DOHH2 (cell line): ENCODE results near the gene RDH8.

Experiments used
- H3F3A ChIP-seq: fragments of 200-600 bp; sonication (generic), shearing (Covaris generic); 2 replicates; pipeline ENCODE4 v1.6.0; 2016; ENCODE audit warnings: antibody characterized with exemption, mild to moderate bottlenecking; ENCODE audit not compliant: control insufficient read depth, insufficient read depth
- H3K27ac ChIP-seq: fragments of 200-600 bp; sonication (generic); 2 replicates; pipeline ENCODE4 v1.5.1; 2014; ENCODE audit warnings: low read depth, mild to moderate bottlenecking, low read length, moderate library complexity
- H3K27me3 ChIP-seq: fragments of 200-600 bp; sonication (generic); 2 replicates; pipeline ENCODE4 v1.6.1; 2014; ENCODE audit warnings: mild to moderate bottlenecking, low read length, mixed read lengths; ENCODE audit not compliant: control insufficient read depth
- H3K36me3 ChIP-seq: fragments of 200-600 bp; sonication (generic); 2 replicates; pipeline ENCODE4 v1.6.1; 2014; ENCODE audit warnings: mild to moderate bottlenecking, low read length, moderate library complexity, mixed read lengths; ENCODE audit not compliant: control insufficient read depth
- H3K4me1 ChIP-seq: fragments of 200-600 bp; sonication (generic); 2 replicates; pipeline ENCODE4 v1.6.1; 2014; ENCODE audit warnings: mild to moderate bottlenecking, low read length, mixed read lengths; ENCODE audit not compliant: control insufficient read depth
- H3K4me2 ChIP-seq: fragments of 200-600 bp; sonication (generic); 2 replicates; pipeline ENCODE4 v1.6.0; 2014; ENCODE audit warnings: mild to moderate bottlenecking, low read length, moderate library complexity
- H3K4me3 ChIP-seq: fragments of 200-600 bp; sonication (generic); 2 replicates; pipeline ENCODE4 v1.5.1; 2014; ENCODE audit warnings: mild to moderate bottlenecking, low read length, mixed read lengths
- H3K79me2 ChIP-seq: fragments of 200-600 bp; sonication (generic); 2 replicates; pipeline ENCODE4 v1.6.1; 2014; ENCODE audit warnings: mild to moderate bottlenecking, low read length, mixed read lengths; ENCODE audit not compliant: control insufficient read depth
- H3K9me2 ChIP-seq: fragments of 200-600 bp; sonication (generic); replicated peaks from 2 replicates; pipeline ENCODE4 v1.6.1; 2014; ENCODE audit warnings: mild to moderate bottlenecking, low read length, mixed read lengths; ENCODE audit not compliant: control insufficient read depth
- H3K9me3 ChIP-seq: fragments of 200-600 bp; sonication (generic); 2 replicates; pipeline ENCODE4 v1.6.1; 2014; ENCODE audit warnings: antibody characterized with exemption, low read length, mixed read lengths; ENCODE audit not compliant: control insufficient read depth, insufficient read depth
- H4K20me1 ChIP-seq: fragments of 200-600 bp; sonication (generic); 2 replicates; pipeline ENCODE4 v1.6.0; 2014; ENCODE audit warnings: low read depth, mild to moderate bottlenecking, antibody characterized with exemption, low read length, moderate library complexity; ENCODE audit not compliant: control insufficient read depth, insufficient read depth
- CTCF ChIP-seq: fragments of 200-600 bp; sonication (generic); IDR thresholded peaks from one replicate; pipeline ENCODE4 v1.5.1; 2014; ENCODE audit warnings: antibody characterized with exemption, mild to moderate bottlenecking, low read depth, low read length; ENCODE audit not compliant: poor library complexity, severe bottlenecking
- EZH2phosphoT487 ChIP-seq: fragments of 200-600 bp; sonication (generic); IDR thresholded peaks from 2 replicates; pipeline ENCODE4 v1.6.1; 2017; ENCODE audit warnings: borderline replicate concordance, mild to moderate bottlenecking, antibody characterized with exemption, low read length, moderate library complexity, mixed read lengths

Gene RDH8

GRCh38 chr19:9970481-9970880 lies 42.8 kb upstream of the RDH8 start:
- no peaks in the 10 kb centered on the region for H4K20me1 ChIP-seq
- no peak overlapping the region for H3K27ac ChIP-seq
- no peak overlapping the region for H3K4me2 ChIP-seq
- H3K79me2 ChIP-seq: no peaks in the 10 kb centered on the region
- no peak for TF ChIP-seq EZH2phosphoT487
- TF ChIP-seq CTCF: no peak
- no peaks in the 10 kb centered on the region for H3K9me3 ChIP-seq
- H3K4me3 ChIP-seq: no peak overlapping the region
- H3K4me1 ChIP-seq: no peaks in the 10 kb centered on the region
- H3F3A ChIP-seq: no peaks in the 10 kb centered on the region
- no peaks in the 10 kb centered on the region for H3K9me2 ChIP-seq
- no peaks in the 10 kb centered on the region for H3K36me3 ChIP-seq
- H3K27me3 ChIP-seq: no peaks in the 10 kb centered on the region

GRCh38 chr19:9971166-9971897 lies 42.0 kb upstream of the RDH8 start:
- Histone ChIP-seq H3K27ac (no peak overlapping the region), H3K36me3 (no peaks in the 10 kb centered on the region), H3K27me3 (no peaks in the 10 kb centered on the region), H3K4me3 (no peak overlapping the region), H3K9me2 (no peaks in the 10 kb centered on the region), H4K20me1 (no peaks in the 10 kb centered on the region), H3K9me3 (no peaks in the 10 kb centered on the region), H3K79me2 (no peaks in the 10 kb centered on the region), H3K4me2 (no peak overlapping the region), H3K4me1 (no peaks in the 10 kb centered on the region), H3F3A (no peaks in the 10 kb centered on the region)
- TF ChIP-seq CTCF (no peak), EZH2phosphoT487 (no peak)

- Histone ChIP-seq H3K79me2 (no peaks in the 10 kb centered on the region), H3K27me3 (no peaks in the 10 kb centered on the region)
Observed at GRCh38 chr19:9972103-9972502, 41.2 kb upstream of the RDH8 start.

More at GRCh38 chr19:9972103-9972502, 41.2 kb upstream of the RDH8 start:
- Histone ChIP-seq H3K27ac (no peak overlapping the region), H3K4me1 (no peaks in the 10 kb centered on the region), H3F3A (no peaks in the 10 kb centered on the region), H3K4me2 (no peak overlapping the region), H3K4me3 (no peak overlapping the region), H3K36me3 (no peaks in the 10 kb centered on the region), H4K20me1 (no peaks in the 10 kb centered on the region), H3K9me3 (no peaks in the 10 kb centered on the region), H3K9me2 (no peaks in the 10 kb centered on the region)
- no peak for TF ChIP-seq CTCF
- TF ChIP-seq EZH2phosphoT487: no peak
